Neuronal stem cell (in vitro differentiated cells): ENCODE data around the gene ST7.

Experiments
- DNase-seq: peaks from one replicate; pipeline ENCODE4 v3.0.0-alpha.2; 2013; ENCODE audit warnings: low spot score
- H2AFZ ChIP-seq: one replicate; pipeline ENCODE4 v1.6.1; 2013; ENCODE audit warnings: mild to moderate bottlenecking, low read length, inconsistent platforms
- H2AK5ac ChIP-seq: 2 replicates; pipeline ENCODE4 v1.6.1; 2013; ENCODE audit warnings: low read depth, mild to moderate bottlenecking, inconsistent platforms, low read length, moderate library complexity, mixed read lengths
- H2BK120ac ChIP-seq: 2 replicates; pipeline ENCODE4 v1.6.1; 2013; ENCODE audit warnings: low read depth, mild to moderate bottlenecking, inconsistent platforms, low read length, moderate library complexity, mixed read lengths
- H2BK12ac ChIP-seq: one replicate; pipeline ENCODE4 v1.6.1; 2013; ENCODE audit warnings: low read length, inconsistent platforms
- H2BK15ac ChIP-seq: 2 replicates; pipeline ENCODE4 v1.6.1; 2013; ENCODE audit warnings: mild to moderate bottlenecking, low read length, inconsistent platforms, mixed read lengths
- H2BK5ac ChIP-seq: one replicate; pipeline ENCODE4 v1.6.1; 2013; ENCODE audit warnings: inconsistent platforms, mild to moderate bottlenecking, low read length, moderate library complexity
- H3K14ac ChIP-seq: one replicate; pipeline ENCODE4 v1.6.1; 2013; ENCODE audit warnings: low read length, inconsistent platforms
- H3K18ac ChIP-seq: 2 replicates; pipeline ENCODE4 v1.6.1; 2013; ENCODE audit warnings: low read length, inconsistent platforms
- H3K23ac ChIP-seq: 2 replicates; pipeline ENCODE4 v1.6.1; 2013; ENCODE audit warnings: low read depth, mild to moderate bottlenecking, mixed read lengths, low read length, inconsistent platforms; ENCODE audit not compliant: poor library complexity
- H3K27ac ChIP-seq: replicated peaks from 3 replicates; pipeline ENCODE4 v1.5.1; 2013; ENCODE audit warnings: low read length, inconsistent platforms
- H3K27me3 ChIP-seq, 3 experiments: 2 replicates each; pipeline ENCODE4 v1.6.1; 2013; ENCODE audit warnings: low read length in 3 of 3, mild to moderate bottlenecking in 2 of 3, inconsistent platforms in 1 of 3, low read depth in 1 of 3, mixed read lengths in 1 of 3, moderate library complexity in 1 of 3; ENCODE audit not compliant: control insufficient read depth in 3 of 3, insufficient read depth in 3 of 3
- H3K36me3 ChIP-seq, 2 donors: replicated peaks in 1 of 2; 2 replicates each; pipeline ENCODE4 v1.6.1; 2013; ENCODE audit warnings: low read length in 2 of 2; ENCODE audit not compliant: control insufficient read depth in 2 of 2, insufficient read depth in 2 of 2
- H3K4ac ChIP-seq: 2 replicates; pipeline ENCODE4 v1.6.1; 2013; ENCODE audit warnings: inconsistent platforms, mild to moderate bottlenecking, low read length, moderate library complexity
- H3K4me1 ChIP-seq, 2 donors: 1 replicate in 1 of 2; 2 replicates in 1 of 2; pipeline ENCODE4 v1.6.1; 2013; ENCODE audit warnings: low read length in 2 of 2, low read depth in 1 of 2; ENCODE audit not compliant: control insufficient read depth in 2 of 2, insufficient read depth in 1 of 2
- H3K4me2 ChIP-seq: one replicate; pipeline ENCODE4 v1.6.1; 2013; ENCODE audit warnings: mild to moderate bottlenecking, low read length, inconsistent platforms; ENCODE audit not compliant: insufficient read depth, poor library complexity, severe bottlenecking
- H3K4me3 ChIP-seq, 2 donors: 2 replicates each; pipeline ENCODE4 v1.5.1; 2013; ENCODE audit warnings: low read length in 2 of 2, mild to moderate bottlenecking in 2 of 2, inconsistent platforms in 1 of 2, moderate library complexity in 1 of 2
- H3K79me1 ChIP-seq: one replicate; pipeline ENCODE4 v1.6.1; 2013; ENCODE audit warnings: low read depth, mild to moderate bottlenecking, inconsistent platforms, low read length, moderate library complexity
- H3K9ac ChIP-seq: one replicate; pipeline ENCODE4 v1.6.1; 2013; ENCODE audit warnings: mild to moderate bottlenecking, low read depth, low read length, inconsistent platforms; ENCODE audit not compliant: poor library complexity
- H3K9me3 ChIP-seq, 2 donors: replicated peaks in 1 of 2; 2 replicates each; pipeline versions ENCODE3 to v1.6.1; 2013; ENCODE audit warnings: low read length in 2 of 2, mild to moderate bottlenecking in 2 of 2, inconsistent platforms in 1 of 2, low read depth in 1 of 2, mixed read lengths in 1 of 2, moderate library complexity in 1 of 2; ENCODE audit not compliant: control insufficient read depth in 2 of 2, insufficient read depth in 1 of 2
- H4K8ac ChIP-seq: one replicate; pipeline ENCODE4 v1.6.1; 2013; ENCODE audit warnings: low read depth, mild to moderate bottlenecking, inconsistent platforms, low read length, moderate library complexity
- H4K91ac ChIP-seq: one replicate; pipeline ENCODE4 v1.6.1; 2013; ENCODE audit warnings: low read length, low read depth, mild to moderate bottlenecking, inconsistent platforms; ENCODE audit not compliant: poor library complexity
- WGBS, 2 donors: extraction: QIAGEN DNeasy Blood & Tissue Kit; methylation state at CpG; one replicate each; pipeline ENCODE4 v1.1.7; 2013; ENCODE audit warnings: missing lambda C conversion rate in 2 of 2, mixed read lengths in 1 of 2; ENCODE audit not compliant: insufficient read length in 2 of 2, insufficient replicate concordance in 1 of 2; ENCODE audit errors: extremely low coverage in 2 of 2; 5-methylcytosine and 5-hydroxymethylcytosine counted together

The ST7 gene

GRCh38 chr7:117110480-117111315, 157.4 kb downstream of the ST7 start:
- Histone ChIP-seq H3K27ac (no peak overlapping the region), H2AFZ (no peak overlapping the region), H3K4ac (no peak overlapping the region), H3K79me1 (no peaks in the 10 kb centered on the region), H2AK5ac (no peak overlapping the region), H4K91ac (no peak overlapping the region), H3K9ac (no peak overlapping the region), H4K8ac (no peak overlapping the region), H2BK5ac (no peak overlapping the region), H3K14ac (no peak overlapping the region), H3K18ac (no peak overlapping the region), H2BK15ac (no peak overlapping the region), H3K4me2 (no peak overlapping the region), H3K36me3 (no peaks in the 10 kb centered on the region), H3K4me3 (peak overlapping the region in 1 of 2 donors; percentile 46), H3K27me3 (no peaks in the 10 kb centered on the region), H3K23ac (no peak overlapping the region), H2BK120ac (no peak overlapping the region), H3K4me1 (no peaks in the 10 kb centered on the region), H3K9me3 (peaks cover 0 to 6% of the 10 kb centered on the region in 2 donors), H2BK12ac (no peak overlapping the region)
- DNase-seq, result no peak
- WGBS, 2 donors, result no CpG with 5 or more reads among the region's 5 CpGs

- H3K4me2 ChIP-seq, result no peak overlapping the region
- no peak overlapping the region for H4K8ac ChIP-seq
- no peak overlapping the region for H2AK5ac ChIP-seq
- DNase-seq, result no peak
- H2AFZ ChIP-seq, result no peak overlapping the region
- H3K18ac ChIP-seq, result no peak overlapping the region
- no peak overlapping the region for H3K14ac ChIP-seq
- H3K27ac ChIP-seq, result no peak overlapping the region
- WGBS, 2 donors, result no CpG with 5 or more reads among the region's 1 CpG
- H3K36me3 ChIP-seq, result no peaks in the 10 kb centered on the region
- H3K4ac ChIP-seq, result no peak overlapping the region
- peaks cover 0 to 6% of the 10 kb centered on the region in 2 donors for H3K9me3 ChIP-seq
- no peak overlapping the region for H2BK15ac ChIP-seq
- no peak overlapping the region for H4K91ac ChIP-seq
- no peaks in the 10 kb centered on the region for H3K27me3 ChIP-seq
- H3K4me1 ChIP-seq, result no peaks in the 10 kb centered on the region
- no peak overlapping the region for H3K4me3 ChIP-seq
- H3K79me1 ChIP-seq, result no peaks in the 10 kb centered on the region
- H3K23ac ChIP-seq, result no peak overlapping the region
- no peak overlapping the region for H2BK120ac ChIP-seq
- no peak overlapping the region for H2BK5ac ChIP-seq
- H3K9ac ChIP-seq, result no peak overlapping the region
- no peak overlapping the region for H2BK12ac ChIP-seq
Measured at GRCh38 chr7:117111535-117111934, 158.2 kb downstream of the ST7 start.

GRCh38 chr7:117112640-117113039, 159.3 kb downstream of the ST7 start:
- no peak overlapping the region for H2BK12ac ChIP-seq
- no peak overlapping the region for H2BK15ac ChIP-seq
- H3K79me1 ChIP-seq, result no peaks in the 10 kb centered on the region
- H3K18ac ChIP-seq, result no peak overlapping the region
- H2BK5ac ChIP-seq, result no peak overlapping the region
- no peak overlapping the region for H3K9ac ChIP-seq
- no peak overlapping the region for H2AFZ ChIP-seq
- H3K4me2 ChIP-seq, result no peak overlapping the region
- peaks cover 0 to 6% of the 10 kb centered on the region in 2 donors for H3K9me3 ChIP-seq
- no CpG with 5 or more reads among the region's 4 CpGs for WGBS, 2 donors
- no peak overlapping the region for H2BK120ac ChIP-seq
- no peak overlapping the region for H3K4ac ChIP-seq
- no peaks in the 10 kb centered on the region for H3K4me1 ChIP-seq
- H3K27me3 ChIP-seq, result no peaks in the 10 kb centered on the region
- no peak overlapping the region for H4K91ac ChIP-seq
- DNase-seq, result no peak
- no peak overlapping the region for H3K23ac ChIP-seq
- no peaks in the 10 kb centered on the region for H3K36me3 ChIP-seq
- no peak overlapping the region for H3K4me3 ChIP-seq
- no peak overlapping the region for H4K8ac ChIP-seq
- H3K14ac ChIP-seq, result no peak overlapping the region
- no peak overlapping the region for H2AK5ac ChIP-seq
- no peak overlapping the region for H3K27ac ChIP-seq

GRCh38 chr7:117113871-117114270, 160.6 kb downstream of the ST7 start:
- Histone ChIP-seq H3K27ac (no peak overlapping the region), H3K4me3 (no peak overlapping the region)

More at GRCh38 chr7:117113871-117114270, 160.6 kb downstream of the ST7 start:
- Histone ChIP-seq H2BK12ac (no peak overlapping the region), H3K9ac (no peak overlapping the region), H3K9me3 (no peaks in the 10 kb centered on the region), H2BK15ac (no peak overlapping the region), H3K36me3 (no peaks in the 10 kb centered on the region), H2BK5ac (no peak overlapping the region), H3K4ac (no peak overlapping the region), H2AFZ (no peak overlapping the region), H3K4me1 (peaks cover 0 to 3% of the 10 kb centered on the region in 2 donors), H4K91ac (no peak overlapping the region), H2BK120ac (no peak overlapping the region), H3K14ac (no peak overlapping the region), H3K27me3 (no peaks in the 10 kb centered on the region), H4K8ac (no peak overlapping the region), H3K79me1 (no peaks in the 10 kb centered on the region), H3K4me2 (no peak overlapping the region), H2AK5ac (no peak overlapping the region), H3K18ac (no peak overlapping the region), H3K23ac (no peak overlapping the region)
- no CpG with 5 or more reads among the region's 4 CpGs for WGBS, 2 donors
- no peak for DNase-seq
